A549 (cell line): Measurements from ENCODE around the gene SLC25A26. TPM values are rescaled to one million over a fixed set of nuclear protein-coding genes. Genes with fewer than 3 reads are reported as not detected.

ENCODE experiments used
- ATAC-seq, 2 experiments: fragments of 200-7000 bp in 1 of 2; fragments of >200 bp in 1 of 2; cut with Nextera tagmentation in 1 of 2; cut with Tn5 transposase in 1 of 2; 3 replicates each; pipeline versions ENCODE4 v1.8.0 to v1.9.1; 2018 to 2020; ENCODE audit warnings: mild to moderate bottlenecking in 1 of 2, moderate library complexity in 1 of 2
- CTCF ChIA-PET: fragments of 300-600 bp; sonication (Branson Sonifier 250); formaldehyde crosslinking; extraction: SDS; loops from one replicate; lab custom pipeline; 2021; ENCODE audit warnings: antibody characterized with exemption, inconsistent platforms; lab: Yijun Ruan, JAX
- POLR2A ChIA-PET: fragments of 350-600 bp; formaldehyde crosslinking; extraction: SDS; loops from one replicate; lab custom pipeline; 2021; ENCODE audit warnings: antibody characterized with exemption, inconsistent platforms; lab: Yijun Ruan, JAX
- DNase-seq, 2 experiments: peaks; one replicate each; pipeline versions ENCODE4 v3.0.0 to v3.0.0-alpha.2; 2011 to 2016; ENCODE audit warnings: low read depth in 1 of 2, low spot score in 1 of 2
- FAIRE-seq: peaks from 2 replicates; lab custom pipeline; 2011; peaks lifted over from hg19 to GRCh38; lab: Jason Lieb, UNC
- H3K27ac ChIP-seq, 2 experiments: fragments of >200 bp; sonication (Bioruptor Twin); formaldehyde crosslinking; 3 replicates each; pipeline ENCODE4 v1.5.1; 2016 to 2017
- H3K4me1 ChIP-seq: fragments of >200 bp; sonication (Bioruptor Twin); formaldehyde crosslinking; 3 replicates; pipeline ENCODE4 v1.6.1; 2016
- H3K4me2 ChIP-seq: fragments of >200 bp; sonication (Bioruptor Twin); formaldehyde crosslinking; 3 replicates; pipeline ENCODE4 v1.6.1; 2016
- H3K4me3 ChIP-seq: fragments of >200 bp; sonication (Bioruptor Twin); formaldehyde crosslinking; 3 replicates; pipeline ENCODE4 v1.5.1; 2016
- H3K9me3 ChIP-seq: fragments of >200 bp; sonication (Bioruptor Twin); formaldehyde crosslinking; 3 replicates; pipeline ENCODE4 v1.6.1; 2016
- ATOH8 ChIP-seq: fragments of 250-450 bp; sonication (Bioruptor Pico); IDR thresholded peaks from 2 replicates; pipeline ENCODE4 v1.5.0; 2020; ENCODE audit warnings: low read depth, mild to moderate bottlenecking, moderate library complexity
- BCL3 ChIP-seq: fragments of >200 bp; sonication (Bioruptor Twin); formaldehyde crosslinking; IDR thresholded peaks from 3 replicates; pipeline ENCODE4 v1.6.1; 2016
- CBX2 ChIP-seq: fragments of 200-600 bp; sonication (generic); IDR thresholded peaks from 2 replicates; pipeline ENCODE4 v1.6.1; 2016; ENCODE audit warnings: low read depth, mild to moderate bottlenecking, borderline replicate concordance
- CBX8 ChIP-seq: fragments of 200-600 bp; sonication (generic); IDR thresholded peaks from 2 replicates; pipeline ENCODE4 v1.6.1; 2016
- CEBPB ChIP-seq, 2 experiments: fragments of >200 bp in 1 of 2; sonication (Bioruptor Twin) in 1 of 2; formaldehyde crosslinking in 1 of 2; IDR thresholded peaks; 2 replicates each; pipeline ENCODE4 v1.6.1; 2012 to 2016
- EHMT2 ChIP-seq: fragments of 200-600 bp; sonication (generic); IDR thresholded peaks from 2 replicates; pipeline ENCODE4 v1.6.1; 2016; ENCODE audit warnings: antibody characterized with exemption, low read depth, mild to moderate bottlenecking, moderate library complexity
- ELK1 ChIP-seq: fragments of 150-350 bp; IDR thresholded peaks from 2 replicates; pipeline ENCODE4 v1.6.1; 2014; ENCODE audit warnings: low read depth, mild to moderate bottlenecking, low read length
- EP300 ChIP-seq, 2 experiments: fragments of >200 bp; sonication (Bioruptor Twin); formaldehyde crosslinking; IDR thresholded peaks; 2 replicates in 1 of 2; 3 replicates in 1 of 2; pipeline ENCODE4 v1.6.1; 2016 to 2017
- ESRRA ChIP-seq: fragments of 150-350 bp; IDR thresholded peaks from 2 replicates; pipeline ENCODE4 v1.6.1; 2014; ENCODE audit warnings: mild to moderate bottlenecking, low read length, borderline replicate concordance
- FOSL2 ChIP-seq, 2 experiments: fragments of 450-650 bp in 1 of 2; fragments of >200 bp in 1 of 2; sonication (Bioruptor Twin) in 1 of 2; formaldehyde crosslinking; IDR thresholded peaks; 2 replicates each; pipeline versions ENCODE4 v1.5.0 to v1.6.1; 2016 to 2020; ENCODE audit warnings: mild to moderate bottlenecking in 1 of 2, moderate library complexity in 1 of 2
- FOXS1 ChIP-seq: fragments of 250-450 bp; sonication (Bioruptor Pico); IDR thresholded peaks from 2 replicates; pipeline ENCODE4 v1.5.0; 2020; ENCODE audit warnings: mild to moderate bottlenecking, moderate library complexity
- GATA3 ChIP-seq: IDR thresholded peaks from 2 replicates; pipeline ENCODE4 v1.6.1; 2012; ENCODE audit warnings: borderline replicate concordance
- HDAC2 ChIP-seq: fragments of 200-600 bp; sonication (generic); IDR thresholded peaks from 2 replicates; pipeline ENCODE4 v1.6.1; 2016
- HES2 ChIP-seq: fragments of >200 bp; sonication (Bioruptor Twin); formaldehyde crosslinking; IDR thresholded peaks from 2 replicates; pipeline ENCODE4 v1.6.1; 2016
- HEYL ChIP-seq: fragments of 250-450 bp; sonication (Bioruptor Pico); IDR thresholded peaks from 2 replicates; pipeline ENCODE4 v1.8.0; 2021; ENCODE audit warnings: mild to moderate bottlenecking, moderate library complexity
- HMGXB4 ChIP-seq: fragments of 250-450 bp; sonication (Bioruptor Pico); IDR thresholded peaks from 2 replicates; pipeline ENCODE4 v1.5.0; 2021; ENCODE audit warnings: mild to moderate bottlenecking, moderate library complexity, borderline replicate concordance
- HOXA7 ChIP-seq: fragments of 250-450 bp; sonication (Bioruptor Pico); IDR thresholded peaks from 2 replicates; pipeline ENCODE4 v1.5.0; 2020; ENCODE audit warnings: mild to moderate bottlenecking, moderate library complexity
- HOXB13 ChIP-seq: fragments of 250-450 bp; sonication (Bioruptor Pico); IDR thresholded peaks from 2 replicates; pipeline ENCODE4 v1.5.0; 2020; ENCODE audit warnings: low read depth, mild to moderate bottlenecking, moderate library complexity
- JUNB ChIP-seq: fragments of >200 bp; sonication (Bioruptor Twin); formaldehyde crosslinking; IDR thresholded peaks from 2 replicates; pipeline ENCODE4 v1.6.1; 2016
- KDM5A ChIP-seq: fragments of 200-600 bp; sonication (generic); IDR thresholded peaks from 2 replicates; pipeline ENCODE4 v1.6.1; 2016; ENCODE audit warnings: antibody characterized with exemption, mild to moderate bottlenecking
- MAFK ChIP-seq: fragments of 450-650 bp; IDR thresholded peaks from 2 replicates; pipeline ENCODE4 v1.6.1; 2014; ENCODE audit not compliant: partially characterized antibody
- MYC ChIP-seq: IDR thresholded peaks from 2 replicates; pipeline ENCODE4 v1.6.1; 2012; ENCODE audit warnings: mild to moderate bottlenecking, inconsistent platforms, low read length, improper control_type of control experiment, borderline replicate concordance
- NFE2L2 ChIP-seq: fragments of 150-350 bp; conservative IDR thresholded peaks from 2 replicates; pipeline ENCODE4 v1.6.1; 2014; ENCODE audit warnings: low read length
- NPAS2 ChIP-seq: fragments of 250-450 bp; sonication (Bioruptor Pico); IDR thresholded peaks from 2 replicates; pipeline ENCODE4 v1.8.0; 2022; ENCODE audit warnings: mild to moderate bottlenecking, moderate library complexity, borderline replicate concordance
- PHF8 ChIP-seq: fragments of 200-600 bp; sonication (generic); IDR thresholded peaks from 2 replicates; pipeline ENCODE4 v1.6.1; 2016; ENCODE audit warnings: low read depth, mild to moderate bottlenecking, antibody characterized with exemption, moderate library complexity, borderline replicate concordance
- POLR2A ChIP-seq: IDR thresholded peaks from 2 replicates; pipeline ENCODE4 v1.6.1; 2012; ENCODE audit warnings: mild to moderate bottlenecking, low read length
- RARB ChIP-seq: fragments of 250-450 bp; sonication (Bioruptor Pico); IDR thresholded peaks from 2 replicates; pipeline ENCODE4 v1.8.0; 2021; ENCODE audit warnings: mild to moderate bottlenecking, moderate library complexity
- RCOR1 ChIP-seq: fragments of 150-350 bp; IDR thresholded peaks from 2 replicates; pipeline ENCODE4 v1.6.1; 2014; ENCODE audit warnings: antibody characterized with exemption, low read length, low read depth
- RFX5 ChIP-seq: fragments of 450-650 bp; IDR thresholded peaks from 2 replicates; pipeline ENCODE4 v1.7.1; 2014; ENCODE audit warnings: antibody characterized with exemption, mild to moderate bottlenecking, moderate library complexity
- ZFP36 ChIP-seq: fragments of 450-650 bp; IDR thresholded peaks from 2 replicates; pipeline ENCODE4 v1.6.1; 2014; ENCODE audit warnings: borderline replicate concordance; ENCODE audit not compliant: partially characterized antibody
- WGBS: methylation state at CpG from one replicate; pipeline ENCODE4 v1.1.6; 2017; ENCODE audit errors: missing lambda C conversion rate; 5-methylcytosine and 5-hydroxymethylcytosine counted together
- polyA plus RNA-seq, 4 experiments: library from polyadenylated mRNA; depleted of rRNA in 3 of 4; stranded (reverse); fragments of >200 nt; fragmentation: RNase III in 1 of 4; extraction: RNeasy Plus Mini Kit Qiagen cat#74134 plus additional on column Dnase treatment in 1 of 4; gene quantifications; 2 replicates in 3 of 4; 3 replicates in 1 of 4; pipeline ENCODE4 v1.2.3, GENCODE V29; 2011 to 2017
- TF ChIP-seq, protein P1 (sequence below): fragments of 450-650 bp; IDR thresholded peaks from 2 replicates; pipeline ENCODE4 v1.6.1; 2014; ENCODE audit warnings: antibody characterized with exemption
- TF ChIP-seq, protein P2 (sequence below): IDR thresholded peaks from 2 replicates; pipeline ENCODE4 v1.6.1; 2012; ENCODE audit warnings: low read depth, borderline replicate concordance

The SLC25A26 gene
- polyA plus RNA-seq, 2 of the 4 experiments (the other 2 are of a cell fraction): 13.0 to 30.5 TPM

DNA sequence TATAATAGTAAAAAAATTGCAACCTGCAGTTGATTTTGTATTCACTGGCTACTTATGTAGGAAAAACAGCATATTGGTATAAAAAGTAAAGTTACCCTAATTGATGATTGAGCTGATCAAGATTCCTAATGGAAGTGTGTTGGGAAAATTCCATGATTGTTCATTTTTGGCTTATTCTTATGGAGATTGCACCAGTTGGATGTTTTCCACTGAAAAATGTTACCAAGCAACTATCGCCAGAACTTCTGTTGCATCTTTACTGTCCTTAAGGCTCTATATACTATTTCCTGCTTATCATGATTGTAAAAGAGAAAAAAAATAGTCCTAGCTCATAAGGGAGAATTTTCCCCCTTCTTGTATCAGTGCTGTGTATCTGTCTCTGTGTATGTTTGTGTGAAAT lies 48.6 kb downstream of the SLC25A26 start:
- FAIRE-seq (no peak), ATAC-seq (no peak), DNase-seq (no peak)
- Histone ChIP-seq H3K27ac (no peak overlapping the region), H3K4me3 (no peak overlapping the region), H3K9me3 (no peaks in the 10 kb centered on the region), H3K4me1 (no peaks in the 10 kb centered on the region), H3K4me2 (no peak overlapping the region)
- TF ChIP-seq NFE2L2 (no peak), JUNB (no peak), ZFP36 (no peak), CEBPB (IDR thresholded peaks at IDR 0.05) (no peak), GATA3 (no peak), HES2 (no peak), POLR2A (no peak), HMGXB4 (CRISPR knock-in tag) (no peak), PHF8 (no peak), CBX8 (no peak), RFX5 (no peak), KDM5A (no peak), HOXA7 (CRISPR knock-in tag) (no peak), HEYL (CRISPR knock-in tag) (no peak), EP300 (IDR thresholded peaks at IDR 0.05) (no peak), BCL3 (no peak), ELK1 (no peak), NPAS2 (CRISPR knock-in tag) (no peak)
- TF ChIP-seq, protein P1, sequence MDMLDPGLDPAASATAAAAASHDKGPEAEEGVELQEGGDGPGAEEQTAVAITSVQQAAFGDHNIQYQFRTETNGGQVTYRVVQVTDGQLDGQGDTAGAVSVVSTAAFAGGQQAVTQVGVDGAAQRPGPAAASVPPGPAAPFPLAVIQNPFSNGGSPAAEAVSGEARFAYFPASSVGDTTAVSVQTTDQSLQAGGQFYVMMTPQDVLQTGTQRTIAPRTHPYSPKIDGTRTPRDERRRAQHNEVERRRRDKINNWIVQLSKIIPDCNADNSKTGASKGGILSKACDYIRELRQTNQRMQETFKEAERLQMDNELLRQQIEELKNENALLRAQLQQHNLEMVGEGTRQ: no peak
- TF ChIP-seq, protein P2, sequence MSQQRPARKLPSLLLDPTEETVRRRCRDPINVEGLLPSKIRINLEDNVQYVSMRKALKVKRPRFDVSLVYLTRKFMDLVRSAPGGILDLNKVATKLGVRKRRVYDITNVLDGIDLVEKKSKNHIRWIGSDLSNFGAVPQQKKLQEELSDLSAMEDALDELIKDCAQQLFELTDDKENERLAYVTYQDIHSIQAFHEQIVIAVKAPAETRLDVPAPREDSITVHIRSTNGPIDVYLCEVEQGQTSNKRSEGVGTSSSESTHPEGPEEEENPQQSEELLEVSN: no peak
- ChIA-PET POLR2A (no interaction called here), CTCF (interaction anchor here (1.1 to 4.8 kb wide), 4 partner anchors 138 to 669 kb away, joined by 3 to 16 read pairs (median 4); no protein-coding TSS in a partner anchor)
- 86% methylated on average over 1 of the region's 1 CpG for WGBS

GRCh38 chr3:66270288-66270687 lies 49.5 kb downstream of the SLC25A26 start:
- POLR2A ChIA-PET: no interaction called here
- Histone ChIP-seq H3K4me1 (no peaks in the 10 kb centered on the region), H3K4me2 (no peak overlapping the region), H3K27ac (no peak overlapping the region), H3K4me3 (no peak overlapping the region), H3K9me3 (no peaks in the 10 kb centered on the region)
- no peak for FAIRE-seq
- WGBS: 86% methylated on average over 1 of the region's 1 CpG
- ATAC-seq: no peak
- no peak for DNase-seq
- CTCF ChIA-PET: interaction anchor here (0.6 to 4.8 kb wide), 5 partner anchors 17 to 1819 kb away, joined by 3 to 16 read pairs (median 3); no protein-coding TSS in a partner anchor
- TF ChIP-seq EHMT2 (no peak), HOXB13 (CRISPR knock-in tag) (no peak), NFE2L2 (no peak), FOSL2 (IDR thresholded peaks at IDR 0.05) (no peak), FOSL2 (CRISPR knock-in tag; IDR thresholded peaks at IDR 0.05) (no peak), RCOR1 (no peak), RARB (CRISPR knock-in tag) (no peak), ATOH8 (CRISPR knock-in tag) (no peak), MAFK (no peak), MYC (no peak), HDAC2 (no peak), NPAS2 (CRISPR knock-in tag) (no peak), CBX2 (no peak), HES2 (no peak), ESRRA (no peak), FOXS1 (CRISPR knock-in tag) (no peak), CBX8 (no peak), HEYL (CRISPR knock-in tag) (no peak)
